Neural cell (in vitro differentiated cells): ENCODE measurements around the gene ANKRD10.

Experiments
- CTCF ChIP-seq: fragments of 450-650 bp; IDR thresholded peaks from 2 replicates; pipeline ENCODE4 v1.5.1; 2014; ENCODE audit warnings: antibody characterized with exemption, mild to moderate bottlenecking, moderate library complexity; ENCODE audit not compliant: poor library complexity, severe bottlenecking
- EP300 ChIP-seq: fragments of 450-650 bp; conservative IDR thresholded peaks from 2 replicates; pipeline ENCODE4 v1.6.1; 2014; ENCODE audit warnings: antibody characterized with exemption, mild to moderate bottlenecking, moderate library complexity; ENCODE audit not compliant: poor library complexity, severe bottlenecking
- EZH2 ChIP-seq: fragments of 200-600, 300-800 bp; shearing (Covaris generic), sonication (generic); IDR thresholded peaks from 2 replicates; pipeline ENCODE4 v1.6.1; 2014; ENCODE audit warnings: antibody characterized with exemption, low read length, borderline replicate concordance, mild to moderate bottlenecking; ENCODE audit not compliant: insufficient read depth, poor library complexity, severe bottlenecking
- POLR2AphosphoS5 ChIP-seq: IDR thresholded peaks from 2 replicates; pipeline ENCODE4 v1.6.1; 2012
- RAD21 ChIP-seq: fragments of 450-650 bp; conservative IDR thresholded peaks from 2 replicates; pipeline ENCODE4 v1.6.1; 2014; ENCODE audit warnings: antibody characterized with exemption, mild to moderate bottlenecking, moderate library complexity
- REST ChIP-seq: IDR thresholded peaks from 2 replicates; pipeline ENCODE4 v1.6.1; 2012; ENCODE audit warnings: borderline replicate concordance

GRCh38 chr13:110913322-110914080 is 1.4 kb downstream of the ANKRD10 start:
- TF ChIP-seq CTCF = no peak
- no peak for TF ChIP-seq EZH2
- no peak for TF ChIP-seq RAD21
- no peak for TF ChIP-seq POLR2AphosphoS5
- TF ChIP-seq REST = no peak
- TF ChIP-seq EP300 = no peak
